Natural killer cell (primary cell): Measurements from ENCODE around the gene APPL2. TPM values are rescaled to one million over a fixed set of nuclear protein-coding genes. Genes with fewer than 3 reads are reported as not detected.
"Not testable (repeated sequence)": the region's sequence is repeated elsewhere in the genome, so short reads cannot be mapped to it uniquely, and the experiment has no call there.

Experiments
- ATAC-seq, 3 donors: fragments of 150-1000 bp in 2 of 3; fragments of 200-7000 bp in 1 of 3; cut with Tn5 transposase; 1 replicate in 1 of 3; 2 replicates in 2 of 3; pipeline ENCODE4 v1.10.0; 2021; ENCODE audit warnings: mild to moderate bottlenecking in 2 of 3, moderate library complexity in 2 of 3
- DNase-seq, 2 donors: peaks; one replicate each; pipeline versions ENCODE4 v3.0.0 to v3.0.0-alpha.2; 2013 to 2021; ENCODE audit warnings: mixed read lengths in 1 of 2
- H3K27ac ChIP-seq: one replicate; pipeline ENCODE4 v1.5.1; 2013; ENCODE audit warnings: mild to moderate bottlenecking, low read length
- H3K27me3 ChIP-seq: one replicate; pipeline ENCODE4 v1.6.1; 2013; ENCODE audit warnings: low read length; ENCODE audit not compliant: control insufficient read depth, insufficient read depth
- H3K36me3 ChIP-seq: one replicate; pipeline ENCODE4 v1.6.1; 2013; ENCODE audit warnings: low read length; ENCODE audit not compliant: control insufficient read depth, insufficient read depth
- H3K4me1 ChIP-seq: one replicate; pipeline ENCODE4 v1.6.1; 2013; ENCODE audit warnings: low read length; ENCODE audit not compliant: control insufficient read depth, insufficient read depth
- H3K4me3 ChIP-seq: one replicate; pipeline ENCODE4 v1.5.1; 2013; ENCODE audit warnings: low read length
- H3K9me3 ChIP-seq: one replicate; pipeline ENCODE4 v1.6.1; 2013; ENCODE audit warnings: low read length; ENCODE audit not compliant: control insufficient read depth, insufficient read depth
- H3K27ac Mint-ChIP-seq, 2 donors: one replicate each; pipeline ENCODE4 v1.8.0; 2022; ENCODE audit warnings: mild to moderate bottlenecking in 2 of 2, mixed read lengths in 2 of 2, moderate library complexity in 1 of 2
- H3K27me3 Mint-ChIP-seq, 2 donors: one replicate each; pipeline ENCODE4 v1.8.0; 2022; ENCODE audit warnings: low read depth in 2 of 2, mixed read lengths in 2 of 2
- H3K36me3 Mint-ChIP-seq: one replicate; pipeline ENCODE4 v1.8.0; 2022; ENCODE audit warnings: mixed read lengths
- H3K4me1 Mint-ChIP-seq, 2 donors: one replicate each; pipeline ENCODE4 v1.8.0; 2022; ENCODE audit warnings: mixed read lengths in 2 of 2
- H3K4me3 Mint-ChIP-seq: one replicate; pipeline ENCODE4 v1.8.0; 2022; ENCODE audit warnings: mild to moderate bottlenecking, moderate library complexity, mixed read lengths
- H3K9me3 Mint-ChIP-seq, 2 donors: one replicate each; pipeline ENCODE4 v1.8.0; 2022; ENCODE audit warnings: mixed read lengths in 2 of 2
- CTCF ChIP-seq: fragments of 200-600 bp; IDR thresholded peaks from one replicate; pipeline ENCODE4 v1.8.0; 2022; ENCODE audit warnings: antibody characterized with exemption
- WGBS: methylation state at CpG from one replicate; pipeline ENCODE4 v1.1.7; 2013; ENCODE audit warnings: missing lambda C conversion rate; ENCODE audit not compliant: insufficient coverage; 5-methylcytosine and 5-hydroxymethylcytosine counted together
- intact Hi-C: fragments of 100-400 bp; cut with micrococcal nuclease; formaldehyde crosslinking; loops from one replicate; pipeline ENCODE4 v1.14.2; 2022
- total RNA-seq, 4 donors: library from RNA; stranded (reverse); fragments of 120-200 nt in 1 of 4; gene quantifications; one replicate each; pipeline versions ENCODE4 v1.2.3 to v1.2.4, GENCODE V29; 2013 to 2022

APPL2 gene
- total RNA-seq, 3 donors from 2014 or later (not counting 1 experiment from before 2014, with no cell fraction given), result 56.0 to 65.9 (median 64.2) TPM

- no peak for TF ChIP-seq CTCF
- Mint-ChIP-seq H3K4me3 (no peak overlapping the region), H3K27ac (peak overlapping the region; percentile 12 to 16), H3K27me3 (no peaks in the 10 kb centered on the region), H3K9me3 (no peaks in the 10 kb centered on the region), H3K36me3 (peaks cover 23% of the 10 kb centered on the region), H3K4me1 (peaks cover 0 to 6% of the 10 kb centered on the region in 2 donors)
- 98% methylated on average over 5 of the region's 6 CpGs for WGBS
- no peak for ATAC-seq
- Histone ChIP-seq H3K9me3 (no peaks in the 10 kb centered on the region), H3K27me3 (no peaks in the 10 kb centered on the region), H3K4me1 (no peaks in the 10 kb centered on the region), H3K36me3 (peaks cover 74% of the 10 kb centered on the region), H3K4me3 (no peak overlapping the region), H3K27ac (no peak overlapping the region)
- DNase-seq, result no peak
- intact Hi-C loops, result no loop called here
These were observed 45.4 kb downstream of the APPL2 start for GRCh38 chr12:105190530-105190929.

- no peaks in the 10 kb centered on the region for H3K4me1 ChIP-seq
- 98% methylated on average over 4 of the region's 6 CpGs for WGBS
- ATAC-seq (no peak), DNase-seq (no peak)
- no peak overlapping the region for H3K4me3 ChIP-seq
- Mint-ChIP-seq H3K36me3 (peaks cover 26% of the 10 kb centered on the region), H3K27ac (no peak overlapping the region), H3K4me1 (peaks cover 0 to 6% of the 10 kb centered on the region in 2 donors), H3K27me3 (no peaks in the 10 kb centered on the region), H3K9me3 (no peaks in the 10 kb centered on the region), H3K4me3 (no peak overlapping the region)
- no peak for TF ChIP-seq CTCF
- peaks cover 78% of the 10 kb centered on the region for H3K36me3 ChIP-seq
- intact Hi-C loops, result no loop called here
- H3K9me3 ChIP-seq, result no peaks in the 10 kb centered on the region
- H3K27ac ChIP-seq, result no peak overlapping the region
- H3K27me3 ChIP-seq, result no peaks in the 10 kb centered on the region
These were observed 46.7 kb downstream of the APPL2 start for GRCh38 chr12:105189293-105189692.

- H3K27me3 ChIP-seq, H3K9me3 ChIP-seq, H3K27ac ChIP-seq, H3K4me3 ChIP-seq, H3K27ac Mint-ChIP-seq, H3K4me3 Mint-ChIP-seq, ATAC-seq, H3K4me1 ChIP-seq, H3K27me3 Mint-ChIP-seq, DNase-seq, intact Hi-C loops, H3K9me3 Mint-ChIP-seq: not testable (repeated sequence)
- H3K36me3 ChIP-seq, result peaks cover 46% of the 10 kb centered on the region
- 83% methylated on average over 4 of the region's 5 CpGs for WGBS
- peaks cover 9 to 20% of the 10 kb centered on the region in 2 donors for H3K4me1 Mint-ChIP-seq
- peaks cover 30% of the 10 kb centered on the region for H3K36me3 Mint-ChIP-seq
These were observed 52.0 kb downstream of the APPL2 start for GRCh38 chr12:105183976-105184375.

GRCh38 chr12:105183406-105183805, 52.6 kb downstream of the APPL2 start:
- H3K4me3 ChIP-seq, H3K27me3 ChIP-seq, DNase-seq, ATAC-seq, H3K4me1 ChIP-seq, H3K27me3 Mint-ChIP-seq, H3K4me3 Mint-ChIP-seq, H3K27ac Mint-ChIP-seq, H3K27ac ChIP-seq, intact Hi-C loops, H3K9me3 Mint-ChIP-seq, H3K9me3 ChIP-seq: not testable (repeated sequence)
- Mint-ChIP-seq H3K36me3 (peaks cover 27% of the 10 kb centered on the region), H3K4me1 (peaks cover 9 to 20% of the 10 kb centered on the region in 2 donors)
- peaks cover 42% of the 10 kb centered on the region for H3K36me3 ChIP-seq
- WGBS, result no CpG with 5 or more reads among the region's 4 CpGs

- H3K4me1 ChIP-seq, intact Hi-C loops, H3K4me3 Mint-ChIP-seq, H3K9me3 Mint-ChIP-seq, H3K27me3 Mint-ChIP-seq, H3K9me3 ChIP-seq, ATAC-seq, DNase-seq, H3K27me3 ChIP-seq, H3K4me3 ChIP-seq, H3K27ac ChIP-seq: not testable (repeated sequence)
- no CpG with 5 or more reads among the region's 1 CpG for WGBS
- H3K36me3 ChIP-seq, result peaks cover 26% of the 10 kb centered on the region
- peaks cover 9 to 20% of the 10 kb centered on the region in 2 donors for H3K4me1 Mint-ChIP-seq
- peaks cover 18% of the 10 kb centered on the region for H3K36me3 Mint-ChIP-seq
- peak overlapping the region; percentile 9 to 16 for H3K27ac Mint-ChIP-seq
These were observed 56.9 kb downstream of the APPL2 start for GRCh38 chr12:105179114-105179513.
